ENCODE measurements around the gene PMAIP1. TPM values are rescaled to one million over a fixed set of nuclear protein-coding genes. Genes with fewer than 3 reads are reported as not detected.

The PMAIP1 gene
- total and polyA plus RNA-seq, 12 donors: 0.18 to 1.8 (median 0.35) TPM; not detected in 3

DNA sequence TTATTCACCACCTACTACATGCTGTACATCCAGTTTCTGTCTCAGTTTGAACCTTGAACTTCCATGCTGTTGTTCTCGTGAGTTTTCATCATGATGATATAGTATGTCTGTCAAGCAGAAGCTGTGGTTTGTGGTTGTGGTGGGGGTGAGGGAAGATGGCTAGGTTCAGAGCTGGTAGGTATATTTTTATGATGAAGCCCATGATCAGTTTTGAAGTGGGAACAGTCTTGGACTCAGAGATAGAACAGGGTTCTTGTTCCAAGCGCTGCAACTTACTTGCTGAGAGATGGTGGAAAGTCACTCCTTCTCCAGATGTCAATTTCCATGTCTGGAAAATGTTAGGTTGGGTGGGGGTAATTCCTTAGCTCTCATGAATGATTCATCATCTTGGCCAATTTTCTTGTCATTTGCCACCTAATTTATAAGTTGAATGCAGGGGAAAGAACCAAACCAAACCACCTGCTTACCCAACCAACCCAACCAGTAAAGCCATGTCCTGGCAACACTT is 21.6 kb downstream of the PMAIP1 start:
- H3K27me3 ChIP-seq: peaks cover 0 to 3% (median 0%) of the 10 kb centered on the region in 7 donors
- TF ChIP-seq, protein P1, sequence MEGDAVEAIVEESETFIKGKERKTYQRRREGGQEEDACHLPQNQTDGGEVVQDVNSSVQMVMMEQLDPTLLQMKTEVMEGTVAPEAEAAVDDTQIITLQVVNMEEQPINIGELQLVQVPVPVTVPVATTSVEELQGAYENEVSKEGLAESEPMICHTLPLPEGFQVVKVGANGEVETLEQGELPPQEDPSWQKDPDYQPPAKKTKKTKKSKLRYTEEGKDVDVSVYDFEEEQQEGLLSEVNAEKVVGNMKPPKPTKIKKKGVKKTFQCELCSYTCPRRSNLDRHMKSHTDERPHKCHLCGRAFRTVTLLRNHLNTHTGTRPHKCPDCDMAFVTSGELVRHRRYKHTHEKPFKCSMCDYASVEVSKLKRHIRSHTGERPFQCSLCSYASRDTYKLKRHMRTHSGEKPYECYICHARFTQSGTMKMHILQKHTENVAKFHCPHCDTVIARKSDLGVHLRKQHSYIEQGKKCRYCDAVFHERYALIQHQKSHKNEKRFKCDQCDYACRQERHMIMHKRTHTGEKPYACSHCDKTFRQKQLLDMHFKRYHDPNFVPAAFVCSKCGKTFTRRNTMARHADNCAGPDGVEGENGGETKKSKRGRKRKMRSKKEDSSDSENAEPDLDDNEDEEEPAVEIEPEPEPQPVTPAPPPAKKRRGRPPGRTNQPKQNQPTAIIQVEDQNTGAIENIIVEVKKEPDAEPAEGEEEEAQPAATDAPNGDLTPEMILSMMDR (IDR thresholded peaks at IDR 0.05): no peak
- H3K9me3 ChIP-seq: no peaks in the 10 kb centered on the region
- 82 to 85% methylated on average over 2 of the region's 2 CpGs for WGBS, 2 donors
- H3K36me3 ChIP-seq: no peaks in the 10 kb centered on the region
- H3K4me1 ChIP-seq: peaks cover 0 to 20% (median 0%) of the 10 kb centered on the region in 9 donors
- H3K4me3 ChIP-seq: no peak overlapping the region
- ATAC-seq: no peak
- intact Hi-C loops (cut with DNase I): no loop called here
- H3K27ac ChIP-seq: no peak overlapping the region
- no peak for DNase-seq

DNA sequence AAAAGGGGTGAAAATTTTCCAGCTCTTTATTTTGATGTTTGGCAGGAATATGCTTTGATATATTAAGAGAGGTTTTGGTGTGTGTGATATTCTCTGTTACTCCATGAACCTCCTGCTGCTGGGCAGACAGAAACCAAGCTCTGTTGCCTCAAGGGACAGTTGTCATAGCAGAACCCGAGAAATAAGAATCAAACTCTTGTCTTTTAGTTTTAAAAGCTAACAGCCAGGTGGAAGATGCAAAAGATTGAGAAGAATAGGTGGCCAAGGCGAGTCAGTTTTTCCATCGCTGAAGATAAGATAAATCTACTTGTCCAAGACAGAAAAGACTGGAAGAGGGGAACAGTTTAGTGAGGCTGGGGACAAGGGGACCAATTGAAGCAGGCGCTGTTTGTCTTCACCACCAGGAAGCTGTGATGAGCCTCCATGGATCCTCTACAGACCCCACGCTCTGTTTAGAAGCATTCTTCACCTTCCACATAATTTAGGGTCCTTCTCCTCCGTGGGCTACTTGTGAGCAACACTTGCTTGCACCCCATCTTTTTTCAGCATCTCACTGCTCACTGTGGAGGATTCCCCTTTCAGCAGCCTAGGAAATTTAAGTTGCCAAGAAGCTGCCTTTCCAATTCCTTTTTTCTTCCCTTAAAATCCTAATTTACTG is 23.9 kb downstream of the PMAIP1 start:
- WGBS, 2 donors: 81 to 83% methylated on average over 6 of the region's 6 CpGs
- ATAC-seq: no peak
- Histone ChIP-seq H3K4me3 (no peak overlapping the region), H3K4me1 (peaks cover 0 to 4% (median 0%) of the 10 kb centered on the region in 9 donors), H3K27ac (no peak overlapping the region), H3K36me3 (no peaks in the 10 kb centered on the region), H3K27me3 (peaks cover 0 to 3% (median 0%) of the 10 kb centered on the region in 7 donors), H3K9me3 (no peaks in the 10 kb centered on the region)
- intact Hi-C loops (cut with DNase I): no loop called here
- TF ChIP-seq, protein P1 (IDR thresholded peaks at IDR 0.05): no peak
- DNase-seq: no peak

DNA sequence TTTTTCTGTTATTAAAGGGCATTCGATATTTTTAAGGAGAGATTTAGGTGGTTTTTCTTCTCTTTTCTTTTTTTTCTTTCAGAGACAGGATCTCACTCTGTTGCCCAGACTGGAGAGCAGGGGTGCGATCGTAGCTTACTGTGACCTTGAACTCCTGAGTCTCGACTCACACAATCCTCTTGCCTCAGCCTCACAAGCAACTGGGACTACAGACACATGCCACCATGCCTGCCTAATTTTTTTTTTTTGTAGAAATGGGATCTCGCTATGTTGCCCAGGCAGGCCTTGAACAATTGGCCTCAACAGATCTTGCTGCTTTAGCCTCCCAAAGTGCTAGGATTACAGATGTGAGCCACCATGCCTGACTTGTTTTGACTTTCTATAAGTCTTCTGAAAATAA is 26.3 kb downstream of the PMAIP1 start:
- ATAC-seq (no peak), DNase-seq (no peak)
- no peaks in the 10 kb centered on the region for H3K4me1 ChIP-seq
- intact Hi-C loops (cut with DNase I): no loop called here
- H3K27me3 ChIP-seq: peaks cover 0 to 3% (median 0%) of the 10 kb centered on the region in 7 donors
- no peaks in the 10 kb centered on the region for H3K36me3 ChIP-seq
- no peak overlapping the region for H3K27ac ChIP-seq
- TF ChIP-seq, protein P1 (IDR thresholded peaks at IDR 0.05): no peak
- no peaks in the 10 kb centered on the region for H3K9me3 ChIP-seq
- WGBS, 2 donors: 92 to 94% methylated on average over 5 of the region's 5 CpGs
- H3K4me3 ChIP-seq: no peak overlapping the region

DNA sequence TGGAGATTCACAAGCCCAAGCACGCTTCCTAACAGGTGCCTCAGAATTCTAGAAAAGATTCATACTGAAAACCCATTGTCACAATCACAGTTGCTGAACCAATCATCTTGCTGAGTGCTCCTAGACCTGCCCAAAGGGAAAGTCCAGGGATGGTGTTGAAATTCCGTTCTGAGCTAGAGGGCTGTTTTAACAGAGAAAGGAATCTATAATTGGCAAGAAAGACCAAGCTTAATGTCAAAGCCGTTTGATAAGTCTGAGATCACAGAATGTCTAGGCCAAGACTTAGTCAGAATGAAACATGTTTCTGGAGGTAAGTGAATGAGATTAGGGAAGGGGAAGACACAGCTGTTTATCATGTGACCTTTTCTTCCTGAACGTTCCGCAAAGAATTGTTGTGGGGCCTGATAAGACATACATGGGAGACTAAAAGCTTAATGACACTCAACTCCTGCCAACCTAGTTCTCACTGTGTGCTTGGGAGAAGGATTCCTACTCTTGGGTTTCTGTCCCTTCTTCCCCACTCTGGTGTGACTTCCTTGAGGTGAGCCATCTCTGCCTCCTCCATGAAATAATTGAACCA is 27.5 kb downstream of the PMAIP1 start:
- ATAC-seq (no peak), DNase-seq (no peak)
- Histone ChIP-seq H3K27ac (no peak overlapping the region), H3K4me1 (no peaks in the 10 kb centered on the region), H3K4me3 (no peak overlapping the region), H3K36me3 (no peaks in the 10 kb centered on the region), H3K27me3 (peaks cover 0 to 3% (median 0%) of the 10 kb centered on the region in 7 donors), H3K9me3 (no peaks in the 10 kb centered on the region)
- TF ChIP-seq, protein P1 (IDR thresholded peaks at IDR 0.05): no peak
- intact Hi-C loops (cut with DNase I): no loop called here
- WGBS, 2 donors: 29 to 37% methylated on average over 5 of the region's 5 CpGs

All from heart right ventricle (tissue), 16 donors.